ENCODE measurements around the gene PDSS2. TPM values are rescaled to one million over a fixed set of nuclear protein-coding genes. Genes with fewer than 3 reads are reported as not detected.

The PDSS2 gene
- polyA plus RNA-seq, 1 experiment, result 11.6 TPM

GRCh38 chr6:107402533-107402932 lies 56.8 kb downstream of the PDSS2 start:
- no peak overlapping the region for H3K4me3 ChIP-seq (ENCODE audit: low read depth, low read length)
- H3K27me3 ChIP-seq (ENCODE audit: control insufficient read depth, insufficient read depth, low read length), result no peaks in the 10 kb centered on the region
- TF ChIP-seq CTCF (IDR thresholded peaks at IDR 0.05; ENCODE audit: insufficient read depth, low read depth, low read length), result no peak
- ChIA-PET CTCF (no interaction called here), POLR2A (no interaction called here)
- H3K36me3 ChIP-seq (ENCODE audit: control insufficient read depth, insufficient read depth, low read length), result no peaks in the 10 kb centered on the region
- no peak for DNase-seq (ENCODE audit: low read depth)

- Histone ChIP-seq H3K36me3 (ENCODE audit: control insufficient read depth, insufficient read depth, low read length) (no peaks in the 10 kb centered on the region), H3K27me3 (ENCODE audit: control insufficient read depth, insufficient read depth, low read length) (no peaks in the 10 kb centered on the region), H3K4me3 (ENCODE audit: low read depth, low read length) (no peak overlapping the region)
- POLR2A ChIA-PET, result no interaction called here
- TF ChIP-seq CTCF (IDR thresholded peaks at IDR 0.05; ENCODE audit: insufficient read depth, low read depth, low read length), result no peak
- CTCF ChIA-PET, result interaction anchor here (0.7 kb wide), 1 partner anchor 102 kb away, joined by 3 read pairs; no protein-coding TSS in a partner anchor
- no peak for DNase-seq (ENCODE audit: low read depth)
Observed at GRCh38 chr6:107401573-107401972, 57.8 kb downstream of the PDSS2 start.

- Histone ChIP-seq H3K27me3 (ENCODE audit: control insufficient read depth, insufficient read depth, low read length) (no peaks in the 10 kb centered on the region), H3K4me3 (ENCODE audit: low read depth, low read length) (no peak overlapping the region), H3K36me3 (ENCODE audit: control insufficient read depth, insufficient read depth, low read length) (no peaks in the 10 kb centered on the region)
- ChIA-PET CTCF (interaction anchor here (1.5 kb wide), 1 partner anchor 16 kb away, joined by 3 read pairs; no protein-coding TSS in a partner anchor), POLR2A (no interaction called here)
- no peak for DNase-seq (ENCODE audit: low read depth)
- TF ChIP-seq CTCF (IDR thresholded peaks at IDR 0.05; ENCODE audit: insufficient read depth, low read depth, low read length), result no peak
Observed at GRCh38 chr6:107400616-107401147, 58.7 kb downstream of the PDSS2 start.

- no peaks in the 10 kb centered on the region for H3K27me3 ChIP-seq (ENCODE audit: control insufficient read depth, insufficient read depth, low read length)
- POLR2A ChIA-PET, result no interaction called here
- CTCF ChIA-PET, result interaction anchor here (1.5 kb wide), 1 partner anchor 17 kb away, joined by 3 read pairs; no protein-coding TSS in a partner anchor
- no peak overlapping the region for H3K4me3 ChIP-seq (ENCODE audit: low read depth, low read length)
- no peak for DNase-seq (ENCODE audit: low read depth)
- no peaks in the 10 kb centered on the region for H3K36me3 ChIP-seq (ENCODE audit: control insufficient read depth, insufficient read depth, low read length)
- no peak for TF ChIP-seq CTCF (IDR thresholded peaks at IDR 0.05; ENCODE audit: insufficient read depth, low read depth, low read length)
Observed at GRCh38 chr6:107399935-107400334, 59.4 kb downstream of the PDSS2 start.

GRCh38 chr6:107398001-107398400 lies 61.4 kb downstream of the PDSS2 start:
- no peak for TF ChIP-seq CTCF (IDR thresholded peaks at IDR 0.05; ENCODE audit: insufficient read depth, low read depth, low read length)
- no peak for DNase-seq (ENCODE audit: low read depth)
- H3K4me3 ChIP-seq (ENCODE audit: low read depth, low read length), result no peak overlapping the region
- CTCF ChIA-PET, result no interaction called here
- no peaks in the 10 kb centered on the region for H3K27me3 ChIP-seq (ENCODE audit: control insufficient read depth, insufficient read depth, low read length)
- POLR2A ChIA-PET, result no interaction called here
- H3K36me3 ChIP-seq (ENCODE audit: control insufficient read depth, insufficient read depth, low read length), result no peaks in the 10 kb centered on the region

Measured in BJ (cell line).